Prostate gland (tissue), 2 donors: ENCODE data around the gene LYPD6. TPM values are rescaled to one million over a fixed set of nuclear protein-coding genes. Genes with fewer than 3 reads are reported as not detected.

ENCODE experiments used
- DNase-seq: peaks from one replicate; pipeline ENCODE4 v3.0.0-alpha.2; 2019; ENCODE audit warnings: low spot score
- H3K27ac ChIP-seq, 2 donors: fragments of 200-600 bp; sonication (generic); 2 replicates each; pipeline ENCODE4 v1.5.1; 2017 to 2019
- H3K27me3 ChIP-seq: fragments of 200-600 bp; sonication (generic); replicated peaks from 2 replicates; pipeline ENCODE4 v1.5.1; 2019; ENCODE audit not compliant: insufficient read depth
- H3K36me3 ChIP-seq, 2 donors: fragments of 200-600 bp; sonication (generic); 1 replicate in 1 of 2; 2 replicates in 1 of 2; pipeline versions ENCODE4 v1.5.1 to v1.8.1; 2017 to 2019
- H3K4me1 ChIP-seq: fragments of 200-600 bp; sonication (generic); replicated peaks from 2 replicates; pipeline ENCODE4 v1.5.1; 2019
- H3K4me3 ChIP-seq, 2 donors: fragments of 200-600 bp; sonication (generic); 2 replicates each; pipeline ENCODE4 v1.5.1; 2017 to 2019
- H3K9me3 ChIP-seq: fragments of 200-600 bp; sonication (generic); 2 replicates; pipeline ENCODE4 v1.5.1; 2017
- POLR2A ChIP-seq: fragments of 450-650 bp; IDR thresholded peaks from one replicate; pipeline ENCODE4 v1.6.1; 2016; ENCODE audit warnings: antibody characterized with exemption, mild to moderate bottlenecking
- POLR2AphosphoS5 ChIP-seq: sonication (generic); formaldehyde crosslinking; IDR thresholded peaks from one replicate; pipeline ENCODE4 v1.6.1; 2017; ENCODE audit warnings: antibody characterized with exemption
- WGBS: methylation state at CpG from one replicate; pipeline ENCODE4 v1.1.5; 2018; 5-methylcytosine and 5-hydroxymethylcytosine counted together
- intact Hi-C: fragments of 100-400 bp; cut with DNase I; formaldehyde crosslinking; loops from one replicate; pipeline ENCODE4 v1.14.2; 2022
- total RNA-seq, 2 donors: library from RNA; depleted of rRNA; stranded (reverse); fragments of >200 nt; gene quantifications; one replicate each; pipeline ENCODE4 v1.1.0, GENCODE V29; 2016
- TF ChIP-seq, protein P1 (sequence below), 4 experiments: fragments of 200-600 bp in 2 of 4; fragments of 450-650 bp in 2 of 4; sonication (generic) in 2 of 4; IDR thresholded peaks; 1 replicate in 3 of 4; 2 replicates in 1 of 4; pipeline ENCODE4 v1.5.1; 2016 to 2019; ENCODE audit warnings: antibody characterized with exemption in 4 of 4, mild to moderate bottlenecking in 2 of 4, moderate library complexity in 2 of 4

Gene LYPD6
- total RNA-seq, 2 donors from 2014 or later, result 2.3 to 5.1 TPM

GRCh38 chr2:149456285-149456684, 125.9 kb downstream of the LYPD6 start:
- intact Hi-C loops, result no loop called here
- H3K27ac ChIP-seq, result no peak overlapping the region
- DNase-seq, result no peak
- no peaks in the 10 kb centered on the region for H3K36me3 ChIP-seq
- no peaks in the 10 kb centered on the region for H3K4me1 ChIP-seq
- 95% methylated on average over 2 of the region's 2 CpGs for WGBS
- TF ChIP-seq POLR2A (no peak), POLR2AphosphoS5 (no peak)
- TF ChIP-seq, protein P1, sequence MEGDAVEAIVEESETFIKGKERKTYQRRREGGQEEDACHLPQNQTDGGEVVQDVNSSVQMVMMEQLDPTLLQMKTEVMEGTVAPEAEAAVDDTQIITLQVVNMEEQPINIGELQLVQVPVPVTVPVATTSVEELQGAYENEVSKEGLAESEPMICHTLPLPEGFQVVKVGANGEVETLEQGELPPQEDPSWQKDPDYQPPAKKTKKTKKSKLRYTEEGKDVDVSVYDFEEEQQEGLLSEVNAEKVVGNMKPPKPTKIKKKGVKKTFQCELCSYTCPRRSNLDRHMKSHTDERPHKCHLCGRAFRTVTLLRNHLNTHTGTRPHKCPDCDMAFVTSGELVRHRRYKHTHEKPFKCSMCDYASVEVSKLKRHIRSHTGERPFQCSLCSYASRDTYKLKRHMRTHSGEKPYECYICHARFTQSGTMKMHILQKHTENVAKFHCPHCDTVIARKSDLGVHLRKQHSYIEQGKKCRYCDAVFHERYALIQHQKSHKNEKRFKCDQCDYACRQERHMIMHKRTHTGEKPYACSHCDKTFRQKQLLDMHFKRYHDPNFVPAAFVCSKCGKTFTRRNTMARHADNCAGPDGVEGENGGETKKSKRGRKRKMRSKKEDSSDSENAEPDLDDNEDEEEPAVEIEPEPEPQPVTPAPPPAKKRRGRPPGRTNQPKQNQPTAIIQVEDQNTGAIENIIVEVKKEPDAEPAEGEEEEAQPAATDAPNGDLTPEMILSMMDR (IDR thresholded peaks at IDR 0.05), result no peak
- no peaks in the 10 kb centered on the region for H3K9me3 ChIP-seq
- H3K27me3 ChIP-seq, result no peaks in the 10 kb centered on the region
- no peak overlapping the region for H3K4me3 ChIP-seq

GRCh38 chr2:149458502-149458901, 128.1 kb downstream of the LYPD6 start:
- Histone ChIP-seq H3K36me3 (no peaks in the 10 kb centered on the region), H3K4me1 (no peaks in the 10 kb centered on the region), H3K27me3 (no peaks in the 10 kb centered on the region), H3K4me3 (no peak overlapping the region), H3K27ac (no peak overlapping the region), H3K9me3 (no peaks in the 10 kb centered on the region)
- TF ChIP-seq POLR2A (no peak), POLR2AphosphoS5 (no peak)
- TF ChIP-seq, protein P1 (IDR thresholded peaks at IDR 0.05), result no peak
- DNase-seq, result no peak
- intact Hi-C loops, result no loop called here

DNA sequence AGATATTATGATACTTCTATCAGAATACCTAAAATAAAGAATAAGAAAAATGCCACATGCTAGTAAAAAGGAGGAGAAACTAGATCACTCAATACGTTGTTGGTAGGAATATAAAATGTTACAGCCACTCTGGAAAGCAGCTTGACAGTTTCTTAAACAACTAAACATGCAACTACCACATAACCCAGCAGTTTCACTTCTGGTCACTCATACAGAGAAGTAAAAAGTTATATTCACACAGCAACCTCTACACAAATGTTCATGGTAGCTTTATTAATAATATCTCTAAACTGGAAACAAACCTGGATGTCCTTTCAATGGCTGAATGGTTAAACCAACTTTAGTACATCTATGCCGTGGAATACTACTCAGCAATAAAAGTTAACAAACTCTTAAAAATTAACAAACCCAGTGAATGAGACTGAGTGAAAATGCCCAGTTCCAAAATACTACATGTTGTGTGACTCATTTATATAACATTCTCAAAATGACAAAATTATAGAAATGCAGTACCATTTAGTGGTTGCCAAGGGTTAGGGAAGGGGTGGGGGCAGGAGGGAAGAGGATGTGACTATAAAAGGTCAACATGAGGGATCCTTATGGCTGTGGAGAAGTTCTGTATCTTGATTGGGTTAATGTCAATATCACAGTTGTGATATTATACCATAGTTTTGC, 133.1 kb downstream of the LYPD6 start:
- Histone ChIP-seq H3K27me3 (no peaks in the 10 kb centered on the region), H3K36me3 (no peaks in the 10 kb centered on the region), H3K27ac (no peak overlapping the region), H3K4me3 (no peak overlapping the region), H3K4me1 (no peaks in the 10 kb centered on the region), H3K9me3 (no peaks in the 10 kb centered on the region)
- 34% methylated on average over 2 of the region's 2 CpGs for WGBS
- TF ChIP-seq POLR2AphosphoS5 (no peak), POLR2A (no peak)
- TF ChIP-seq, protein P1 (IDR thresholded peaks at IDR 0.05), result no peak
- intact Hi-C loops, result no loop called here
- DNase-seq, result no peak

GRCh38 chr2:149464396-149464795, 134.0 kb downstream of the LYPD6 start:
- Histone ChIP-seq H3K9me3 (no peaks in the 10 kb centered on the region), H3K27ac (no peak overlapping the region), H3K4me3 (no peak overlapping the region), H3K4me1 (no peaks in the 10 kb centered on the region), H3K27me3 (no peaks in the 10 kb centered on the region), H3K36me3 (no peaks in the 10 kb centered on the region)
- WGBS, result 95% methylated on average over 7 of the region's 7 CpGs
- TF ChIP-seq, protein P1 (IDR thresholded peaks at IDR 0.05), result no peak
- TF ChIP-seq POLR2AphosphoS5, result no peak
- no peak for TF ChIP-seq POLR2A
- no peak for DNase-seq
- intact Hi-C loops, result no loop called here

DNA sequence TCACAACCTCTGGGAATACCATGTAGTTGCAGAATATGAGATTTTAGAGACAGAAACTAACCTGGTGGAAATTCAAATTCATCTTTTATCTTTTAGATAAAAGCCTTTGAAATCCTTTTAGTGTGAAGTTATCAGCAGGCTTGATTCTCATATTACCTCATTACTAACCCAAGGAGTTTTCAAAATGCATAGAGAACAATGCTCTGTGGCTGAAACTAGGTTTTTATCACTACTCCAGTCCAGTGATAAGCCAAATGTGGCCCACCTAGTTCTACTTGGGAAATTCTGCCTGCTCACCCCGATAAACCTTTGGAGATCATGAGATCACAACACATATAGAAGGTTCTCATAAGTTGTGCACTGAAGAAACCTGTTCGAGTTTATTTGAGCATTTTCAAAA, 135.5 kb downstream of the LYPD6 start:
- H3K36me3 ChIP-seq, result no peaks in the 10 kb centered on the region
- intact Hi-C loops, result no loop called here
- no peak overlapping the region for H3K4me3 ChIP-seq
- 64% methylated on average over 2 of the region's 2 CpGs for WGBS
- no peaks in the 10 kb centered on the region for H3K27me3 ChIP-seq
- H3K27ac ChIP-seq, result no peak overlapping the region
- DNase-seq, result no peak
- TF ChIP-seq POLR2AphosphoS5, result no peak
- TF ChIP-seq, protein P1 (IDR thresholded peaks at IDR 0.05), result no peak
- TF ChIP-seq POLR2A, result no peak
- no peaks in the 10 kb centered on the region for H3K4me1 ChIP-seq
- H3K9me3 ChIP-seq, result no peaks in the 10 kb centered on the region
